ENCODE results near the gene MGLL.

The MGLL gene

DNA sequence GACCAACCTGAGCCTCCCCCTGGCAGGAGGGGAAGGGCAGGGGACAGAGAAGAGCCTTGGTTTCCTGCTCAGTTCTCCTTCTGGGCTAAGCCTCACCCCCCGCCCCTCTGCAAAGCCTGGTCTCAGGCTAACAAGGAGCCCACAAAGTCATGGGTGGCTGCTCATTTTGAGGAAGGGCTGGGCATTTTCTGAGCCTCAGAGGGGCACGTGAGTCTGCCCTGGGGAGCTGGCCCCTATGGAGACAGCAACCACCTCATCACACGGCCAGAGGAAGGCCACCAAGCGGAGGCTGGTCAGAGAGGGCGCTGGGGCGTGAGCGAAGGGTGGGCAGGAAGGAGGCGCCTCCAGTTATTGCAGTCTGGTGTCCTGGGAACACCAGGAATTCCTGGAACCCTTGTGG, 130.8 kb downstream of the MGLL start:
- H4K20me1 ChIP-seq = peaks cover 0 to 3% (median 0%) of the 10 kb centered on the region in 11 experiments; a peak in 1 of 22 replicates
- H3K4me2 ChIP-seq = peak overlapping the region; percentile 64 to 95 (median 82)
- peaks cover 0 to 6% (median 0%) of the 10 kb centered on the region in 11 experiments; a peak in 1 of 22 replicates for H3K9me3 ChIP-seq (replicated peaks in 1 of 11)
- peaks cover 36 to 68% (median 49%) of the 10 kb centered on the region in 10 experiments for H3K4me1 ChIP-seq
- peak overlapping the region in 3 of 10 experiments; percentile 1 to 33 (median 2); a peak in 1 of 20 replicates for H3K4me3 ChIP-seq
- H3K27me3 ChIP-seq = no peaks in the 10 kb centered on the region
- H3K9ac ChIP-seq = peak overlapping the region in 10 of 11 experiments; percentile 27 to 68 (median 56); a peak in 17 of 22 replicates
- peak overlapping the region; percentile 14 to 76 (median 57); a peak in 20 of 22 replicates for H3K27ac ChIP-seq
- H3K36me3 ChIP-seq = no peaks in the 10 kb centered on the region
- TF ChIP-seq Cebpa-rat (IDR thresholded peaks at IDR 0.05) = no peak

DNA sequence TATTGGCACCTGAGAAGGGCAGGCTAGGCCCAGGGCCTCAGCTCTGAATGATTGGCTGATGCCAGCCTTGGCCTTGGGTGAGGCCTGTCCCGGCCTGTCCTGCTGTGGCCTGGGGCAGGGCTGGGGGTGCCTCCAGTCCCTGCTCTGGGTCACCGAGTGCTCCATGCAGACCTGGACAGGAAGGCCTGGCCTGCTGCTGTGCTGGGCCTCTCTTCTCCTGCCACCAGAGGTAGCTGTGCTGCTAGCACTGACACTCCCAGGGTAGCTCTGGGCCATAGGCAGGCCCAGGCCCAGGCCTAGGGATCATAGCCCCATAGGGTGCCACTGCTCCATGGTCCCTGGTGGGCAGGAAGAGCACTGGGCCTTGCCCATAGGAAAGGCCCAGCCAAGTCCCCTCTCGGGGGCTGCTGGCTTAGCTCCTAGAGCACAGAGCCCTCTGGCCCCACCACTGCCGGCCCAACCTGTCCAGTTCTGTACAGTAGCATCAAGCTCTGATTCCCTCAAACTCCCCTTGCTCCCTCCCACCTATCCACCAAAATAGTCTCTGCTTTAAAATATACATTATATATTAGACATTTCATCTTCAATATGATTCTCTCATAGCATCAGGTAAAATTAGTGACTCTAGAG, 131.4 kb downstream of the MGLL start:
- Histone ChIP-seq H4K20me1 (peaks cover 0 to 3% (median 0%) of the 10 kb centered on the region in 11 experiments; a peak in 1 of 22 replicates), H3K4me3 (0 out of 20 replicates have a peak overlapping the region, but pooled peaks of 1 of the 10 experiments have one; percentile 2), H3K27me3 (no peaks in the 10 kb centered on the region), H3K4me1 (peaks cover 30 to 65% (median 44%) of the 10 kb centered on the region in 10 experiments), H3K36me3 (no peaks in the 10 kb centered on the region), H3K9ac (peak overlapping the region; percentile 27 to 68 (median 55); a peak in 20 of 22 replicates), H3K9me3 (replicated peaks in 1 of 11) (peaks cover 0 to 6% (median 0%) of the 10 kb centered on the region in 11 experiments; a peak in 1 of 22 replicates), H3K4me2 (peak overlapping the region; percentile 64 to 95 (median 82)), H3K27ac (peak overlapping the region; percentile 14 to 76 (median 57); a peak in 21 of 22 replicates)
- no peak for TF ChIP-seq Cebpa-rat (IDR thresholded peaks at IDR 0.05)

DNA sequence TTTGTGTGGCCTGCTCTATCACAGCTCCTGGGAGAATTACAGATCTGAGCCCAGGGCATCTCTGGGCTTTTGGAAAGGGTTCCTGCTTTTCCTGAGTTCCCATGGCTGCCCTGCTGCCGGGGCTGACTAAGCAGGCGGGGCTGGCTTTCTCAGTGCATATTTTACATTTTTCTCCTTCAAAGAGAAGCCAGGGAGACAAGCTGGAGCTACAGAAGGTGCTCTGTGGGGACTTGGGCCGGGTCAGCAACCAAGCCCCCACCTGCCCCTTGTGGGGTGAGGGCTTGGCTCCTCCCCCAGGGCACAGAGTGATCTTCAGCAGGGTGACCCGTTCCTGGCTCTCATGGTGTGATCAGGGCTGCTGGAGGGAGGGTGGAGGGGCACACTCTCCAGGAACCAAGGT, 132.2 kb downstream of the MGLL start:
- Histone ChIP-seq H3K4me3 (no peak overlapping the region), H3K4me1 (peaks cover 29 to 71% (median 44%) of the 10 kb centered on the region in 10 experiments), H3K4me2 (peak overlapping the region in 9 of 11 experiments; percentile 76 to 95 (median 86); a peak in 19 of 22 replicates), H3K27ac (peak overlapping the region in 7 of 11 experiments; percentile 50 to 76 (median 71); a peak in 11 of 22 replicates), H3K9me3 (replicated peaks in 1 of 11) (peaks cover 0 to 6% (median 0%) of the 10 kb centered on the region in 11 experiments; a peak in 1 of 22 replicates), H3K9ac (peak overlapping the region; percentile 27 to 68 (median 56); a peak in 13 of 22 replicates), H3K27me3 (no peaks in the 10 kb centered on the region), H3K36me3 (no peaks in the 10 kb centered on the region), H4K20me1 (peaks cover 0 to 3% (median 0%) of the 10 kb centered on the region in 11 experiments; a peak in 1 of 22 replicates)
- no peak for TF ChIP-seq Cebpa-rat (IDR thresholded peaks at IDR 0.05)

DNA sequence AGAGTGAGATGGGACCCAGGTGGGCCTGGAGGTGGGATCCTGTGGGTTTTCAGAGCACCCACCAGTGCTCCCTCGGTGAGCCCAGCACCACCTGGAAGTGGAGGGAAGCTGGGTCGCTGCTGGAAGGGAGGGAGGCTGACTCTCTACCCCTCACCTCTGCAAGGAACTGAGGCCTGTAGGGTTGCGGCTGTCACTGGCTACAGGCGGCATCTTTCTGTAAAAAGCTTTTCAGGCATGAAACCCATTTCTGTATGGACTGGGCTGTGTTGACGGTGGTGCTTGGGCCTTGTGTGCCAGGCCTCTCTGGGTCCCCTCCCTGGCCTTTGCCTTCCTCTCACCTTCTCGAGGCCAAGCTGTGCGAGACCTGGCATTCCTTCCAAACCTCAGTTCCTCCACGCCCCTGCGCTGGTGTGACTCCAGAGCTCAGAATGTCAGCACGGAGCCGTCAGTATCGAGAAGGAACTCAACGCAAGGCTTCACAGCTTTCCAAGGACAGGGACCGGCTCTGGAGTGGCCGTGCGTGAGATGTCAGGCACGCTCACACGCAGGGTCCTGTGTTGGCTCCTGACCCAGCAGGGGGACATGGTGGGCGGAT, 133.0 kb downstream of the MGLL start:
- peaks cover 0 to 3% (median 0%) of the 10 kb centered on the region in 11 experiments; a peak in 1 of 22 replicates for H4K20me1 ChIP-seq
- peak overlapping the region in 7 of 11 experiments; percentile 13 to 95 (median 86); a peak in 10 of 22 replicates for H3K4me2 ChIP-seq
- peaks cover 0 to 6% (median 0%) of the 10 kb centered on the region in 11 experiments; a peak in 1 of 22 replicates for H3K9me3 ChIP-seq (replicated peaks in 1 of 11)
- H3K4me1 ChIP-seq = peaks cover 24 to 72% (median 50%) of the 10 kb centered on the region in 10 experiments
- H3K27ac ChIP-seq = no peak overlapping the region
- no peak for TF ChIP-seq Cebpa-rat (IDR thresholded peaks at IDR 0.05)
- H3K9ac ChIP-seq = peak overlapping the region in 5 of 11 experiments; percentile 12 to 68 (median 55); a peak in 3 of 22 replicates
- no peaks in the 10 kb centered on the region for H3K36me3 ChIP-seq
- H3K27me3 ChIP-seq = no peaks in the 10 kb centered on the region
- H3K4me3 ChIP-seq = no peak overlapping the region

DNA sequence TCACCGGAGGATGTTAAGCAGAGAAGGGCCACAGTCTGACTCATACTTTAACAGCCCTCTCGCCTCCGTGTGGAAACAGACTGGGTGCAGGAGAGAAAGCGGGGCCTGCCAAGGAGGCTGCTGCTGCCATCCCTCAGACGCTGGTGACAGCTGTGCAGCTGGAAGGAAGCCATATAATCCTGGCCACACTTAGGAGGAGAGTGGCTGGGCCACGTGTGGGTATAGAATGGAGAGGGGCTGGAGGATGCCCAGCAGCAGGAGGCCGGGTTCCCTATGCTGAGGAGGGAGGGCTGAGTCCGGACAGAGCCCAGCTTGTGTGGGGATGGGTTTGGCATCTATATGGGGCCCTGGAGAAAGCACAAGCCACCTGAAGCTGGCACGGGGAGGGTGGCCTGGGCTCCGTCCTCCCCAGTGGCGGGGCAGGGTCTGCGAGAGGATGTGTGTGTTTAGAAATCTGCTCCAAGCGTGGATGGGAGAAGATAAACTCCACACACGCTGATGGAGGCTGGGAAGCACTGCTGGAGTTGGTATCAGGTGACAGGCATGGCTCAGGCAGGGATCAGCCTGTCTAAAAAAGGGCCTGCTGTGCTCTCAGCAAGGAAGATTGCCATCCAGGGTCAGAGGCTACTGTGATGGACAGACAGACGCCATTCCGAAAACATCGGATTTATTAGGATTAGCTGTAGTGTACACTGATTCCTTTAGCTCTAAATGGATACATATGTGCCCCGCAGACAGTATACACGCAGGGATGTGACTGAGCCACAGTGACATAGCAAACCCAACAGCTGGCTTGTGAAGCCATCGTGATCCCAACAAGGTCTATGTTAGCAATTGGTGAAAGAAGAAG, 133.7 kb downstream of the MGLL start:
- Histone ChIP-seq H3K9me3 (replicated peaks in 1 of 11) (peaks cover 0 to 6% (median 0%) of the 10 kb centered on the region in 11 experiments; a peak in 1 of 22 replicates), H3K4me2 (peak overlapping the region in 4 of 11 experiments; percentile 23 to 95 (median 60); a peak in 6 of 22 replicates), H3K4me3 (no peak overlapping the region), H3K4me1 (peaks cover 26 to 75% (median 56%) of the 10 kb centered on the region in 10 experiments), H3K36me3 (no peaks in the 10 kb centered on the region), H3K9ac (peak overlapping the region in 2 of 11 experiments; percentile 12 to 25; a peak in 2 of 22 replicates), H3K27me3 (no peaks in the 10 kb centered on the region), H4K20me1 (peaks cover 0 to 3% (median 0%) of the 10 kb centered on the region in 11 experiments; a peak in 1 of 22 replicates), H3K27ac (no peak overlapping the region)
- TF ChIP-seq Cebpa-rat (IDR thresholded peaks at IDR 0.05) = no peak

DNA sequence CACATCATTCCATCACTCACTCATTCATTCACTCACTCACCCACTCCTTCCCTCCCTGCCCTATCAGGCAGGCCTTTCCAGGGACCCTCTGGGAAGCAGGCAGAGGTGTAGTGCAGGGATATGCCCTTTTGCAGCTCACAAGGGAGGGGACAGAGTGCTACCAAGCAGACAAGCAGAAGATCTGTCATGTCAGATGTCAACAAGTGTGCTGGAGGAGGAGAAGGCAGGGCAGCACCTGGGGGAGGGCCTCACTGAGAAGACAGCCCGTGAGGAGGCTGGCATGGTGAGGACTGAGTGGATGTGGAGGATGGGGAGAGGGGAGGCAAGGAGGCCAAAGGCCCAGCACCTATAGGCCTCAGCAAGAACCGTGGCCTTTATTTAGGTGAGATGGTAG, 134.3 kb downstream of the MGLL start:
- peak overlapping the region in 1 of 11 experiments; percentile 23; a peak in 1 of 22 replicates for H3K4me2 ChIP-seq
- peaks cover 0 to 3% (median 0%) of the 10 kb centered on the region in 11 experiments; a peak in 1 of 22 replicates for H4K20me1 ChIP-seq
- H3K4me1 ChIP-seq = peaks cover 31 to 75% (median 58%) of the 10 kb centered on the region in 10 experiments
- H3K27me3 ChIP-seq = no peaks in the 10 kb centered on the region
- H3K36me3 ChIP-seq = no peaks in the 10 kb centered on the region
- H3K9me3 ChIP-seq (replicated peaks in 1 of 11) = peaks cover 0 to 6% (median 0%) of the 10 kb centered on the region in 11 experiments; a peak in 1 of 22 replicates
- no peak overlapping the region for H3K9ac ChIP-seq
- no peak overlapping the region for H3K27ac ChIP-seq
- no peak for TF ChIP-seq Cebpa-rat (IDR thresholded peaks at IDR 0.05)
- H3K4me3 ChIP-seq = no peak overlapping the region

DNA sequence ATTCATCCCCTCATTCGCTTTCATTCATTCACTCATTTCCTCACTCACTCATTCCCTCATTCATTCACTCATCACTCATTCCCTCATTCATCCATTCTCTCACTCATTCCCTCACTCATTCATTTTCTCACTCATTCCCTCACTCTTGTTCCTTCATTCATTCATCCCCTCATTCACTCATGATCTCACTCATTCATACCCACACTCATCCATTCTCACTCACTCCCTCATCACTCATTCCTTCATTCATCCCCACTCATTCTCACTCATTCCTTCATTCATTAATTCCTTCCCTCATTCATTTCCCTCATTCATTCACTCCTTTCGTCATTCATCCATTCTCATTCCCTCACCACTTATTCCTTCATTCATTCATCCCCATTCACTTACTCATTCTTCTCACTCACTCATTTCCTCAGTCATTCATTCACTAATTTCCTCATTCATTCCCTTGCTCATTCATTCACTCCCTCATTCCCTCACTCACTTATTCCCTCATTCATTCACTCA, 135.0 kb downstream of the MGLL start:
- Histone ChIP-seq H3K36me3 (no peaks in the 10 kb centered on the region), H3K4me3 (no peak overlapping the region), H3K4me2 (no peak overlapping the region), H3K27me3 (no peaks in the 10 kb centered on the region), H4K20me1 (peaks cover 0 to 3% (median 0%) of the 10 kb centered on the region in 11 experiments; a peak in 1 of 22 replicates), H3K9me3 (replicated peaks in 1 of 11) (peaks cover 0 to 6% (median 0%) of the 10 kb centered on the region in 11 experiments; a peak in 5 of 22 replicates), H3K9ac (no peak overlapping the region), H3K4me1 (peaks cover 24 to 75% (median 58%) of the 10 kb centered on the region in 10 experiments), H3K27ac (no peak overlapping the region)
- no peak for TF ChIP-seq Cebpa-rat (IDR thresholded peaks at IDR 0.05)

DNA sequence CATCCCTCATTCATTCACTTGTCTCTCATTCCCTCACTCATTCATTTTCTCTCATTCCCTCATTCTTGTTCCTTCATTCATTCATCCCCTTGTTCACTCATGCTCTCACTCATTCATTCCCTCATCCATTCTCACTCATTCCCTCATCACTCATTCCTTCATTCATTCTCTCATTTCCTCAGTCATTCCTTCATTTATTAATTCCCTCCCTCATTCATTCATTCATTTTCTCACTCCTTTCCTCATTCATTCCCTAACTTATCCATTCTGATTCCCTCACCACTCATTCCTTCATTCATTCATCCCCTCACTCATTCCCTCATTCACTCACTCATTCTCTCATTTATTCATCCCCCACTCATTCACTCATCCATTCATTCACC, 135.8 kb downstream of the MGLL start:
- Histone ChIP-seq H3K4me1 (peaks cover 16 to 75% (median 58%) of the 10 kb centered on the region in 10 experiments), H3K27ac (no peak overlapping the region), H3K4me3 (no peak overlapping the region), H3K27me3 (no peaks in the 10 kb centered on the region), H3K4me2 (no peak overlapping the region), H4K20me1 (no peaks in the 10 kb centered on the region), H3K9ac (no peak overlapping the region), H3K36me3 (no peaks in the 10 kb centered on the region), H3K9me3 (replicated peaks in 1 of 11) (peaks cover 0 to 8% (median 0%) of the 10 kb centered on the region in 11 experiments; a peak in 5 of 22 replicates)
- TF ChIP-seq Cebpa-rat (IDR thresholded peaks at IDR 0.05) = no peak
